GM21723 (cell line): ENCODE data around the gene NLRP8.
"Not testable (repeated sequence)": the region's sequence is repeated elsewhere in the genome, so short reads cannot be mapped to it uniquely, and the experiment has no call there.

ENCODE experiments used
- ATAC-seq: cut with Tn5 transposase; IDR thresholded peaks from one replicate; pipeline ENCODE4 v1.9.1; 2021; ENCODE audit warnings: mild to moderate bottlenecking, moderate library complexity; ENCODE audit not compliant: unreplicated experiment

The NLRP8 gene

DNA sequence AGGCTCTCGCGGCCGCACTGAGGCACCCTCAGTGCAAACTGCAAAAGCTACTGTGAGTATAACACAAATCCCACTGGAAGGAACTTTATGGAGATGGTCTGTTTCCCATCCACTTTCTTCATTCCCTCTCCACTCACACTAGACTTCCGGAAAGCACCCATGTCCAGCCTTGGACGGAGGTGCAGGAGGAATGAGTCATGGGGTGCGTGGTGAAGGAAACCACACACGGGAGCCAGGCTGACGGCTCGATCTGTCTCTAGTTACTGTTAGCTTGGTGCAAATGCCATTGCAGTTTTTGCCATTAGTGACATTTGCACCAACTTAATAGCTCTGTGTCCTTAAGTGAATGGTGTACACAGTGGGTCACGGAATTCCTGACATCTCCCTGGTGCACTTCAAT lies 14.6 kb downstream of the NLRP8 start:
- ATAC-seq: no peak

- no peak for ATAC-seq
Observed at GRCh38 chr19:55973982-55974381, 26.4 kb downstream of the NLRP8 start.

- ATAC-seq: no peak
Observed at GRCh38 chr19:55980415-55980814, 32.8 kb downstream of the NLRP8 start.

DNA sequence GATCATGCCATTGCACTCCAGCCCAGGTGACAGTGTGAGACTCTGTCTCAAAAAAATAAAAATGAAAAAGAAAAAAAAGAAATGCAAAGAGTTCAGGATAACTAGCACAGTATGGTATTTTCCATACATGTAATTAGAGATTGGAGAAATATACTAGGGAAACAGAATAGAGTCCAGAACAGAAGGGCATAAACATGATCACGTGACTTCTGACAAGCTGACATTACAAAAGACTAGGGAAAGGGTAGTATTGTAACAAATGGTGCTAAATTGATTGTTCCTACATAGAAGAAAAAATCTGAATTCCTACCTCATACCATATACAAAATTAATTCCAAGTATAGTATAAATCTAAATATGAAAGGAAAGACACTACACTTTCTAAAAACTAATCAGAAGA lies 37.6 kb downstream of the NLRP8 start:
- no peak for ATAC-seq

- ATAC-seq: no peak
Observed at GRCh38 chr19:55986487-55986886, 38.9 kb downstream of the NLRP8 start, which contains the start of gene NLRP5. TSS of gene NLRP5 (plus strand) at chr19:55986775.

DNA sequence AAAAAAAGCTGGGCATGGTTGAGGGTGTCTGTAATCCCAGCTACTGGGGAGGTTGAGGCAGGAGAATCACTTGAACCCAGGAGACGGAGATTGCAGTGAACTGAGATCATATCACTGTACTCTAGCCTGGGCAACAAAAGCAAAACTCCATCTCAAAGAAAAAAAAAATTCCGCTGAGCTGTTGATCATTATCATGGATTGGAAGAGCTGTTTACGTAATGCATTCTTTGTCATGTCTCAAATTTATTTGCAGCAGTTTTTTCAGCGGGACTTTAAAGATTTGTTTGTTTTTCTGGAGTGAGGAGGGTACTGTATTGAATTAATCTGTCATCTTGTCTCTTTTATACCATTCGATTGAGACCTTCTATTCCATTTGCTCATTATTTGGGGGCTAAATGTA lies 43.2 kb downstream of the NLRP8 start:
- no peak for ATAC-seq

DNA sequence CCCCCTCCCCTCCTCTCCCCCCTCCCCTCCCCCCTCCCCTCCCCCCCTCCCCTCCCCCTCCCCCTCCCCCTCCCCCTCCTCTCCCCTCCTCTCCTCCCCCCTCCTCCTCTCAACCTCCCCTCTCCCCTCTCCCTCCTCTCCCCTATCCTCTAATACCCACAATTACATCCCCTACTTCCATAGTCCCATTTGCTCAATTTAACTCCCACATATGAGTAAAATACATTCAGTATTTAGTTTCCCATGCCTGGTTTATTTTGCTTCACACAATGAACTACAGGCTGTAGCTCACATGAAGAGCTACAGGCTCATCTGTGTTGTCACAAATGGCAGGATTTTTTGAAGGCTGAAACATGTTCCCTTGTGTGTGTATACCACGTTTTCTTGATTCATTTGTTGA lies 45.9 kb downstream of the NLRP8 start:
- ATAC-seq: no peak

DNA sequence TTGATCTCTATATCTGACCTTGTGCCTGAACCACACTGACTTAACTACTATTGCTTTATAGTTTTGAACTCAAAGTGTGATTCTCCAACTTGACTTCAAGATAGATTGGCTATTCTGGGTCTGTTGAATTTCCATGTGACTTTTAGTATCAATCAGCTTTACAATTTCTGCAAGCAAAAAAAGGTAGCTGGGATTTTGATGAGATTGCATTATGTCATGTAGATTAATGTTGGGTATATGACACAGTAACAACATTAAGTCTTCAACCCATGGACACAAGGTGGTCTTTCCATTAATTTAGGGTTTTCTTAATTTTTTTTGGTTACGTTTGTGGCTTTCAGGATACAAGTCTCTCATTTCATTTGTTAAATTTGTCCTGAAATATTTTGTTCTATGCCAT lies 67.1 kb downstream of the NLRP8 start:
- ATAC-seq: no peak

DNA sequence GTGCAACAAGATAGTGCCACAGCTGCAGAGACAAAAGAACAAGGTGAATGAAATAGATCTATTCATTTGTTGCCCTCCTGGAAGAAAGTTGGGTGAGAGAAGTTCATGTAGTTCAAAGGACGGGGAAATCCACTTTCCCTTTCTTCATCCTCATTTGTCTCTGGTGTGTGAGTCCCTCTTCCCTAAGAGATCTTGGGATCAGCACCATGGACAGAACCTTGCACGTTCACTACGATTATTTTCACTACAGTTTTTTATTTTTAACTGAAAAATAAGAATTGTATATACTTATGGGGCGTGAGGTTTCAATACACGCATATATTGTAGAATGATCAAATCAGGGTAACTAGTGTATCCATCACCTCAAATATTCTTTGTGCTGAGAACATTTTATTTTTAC lies 68.1 kb downstream of the NLRP8 start:
- no peak for ATAC-seq

DNA sequence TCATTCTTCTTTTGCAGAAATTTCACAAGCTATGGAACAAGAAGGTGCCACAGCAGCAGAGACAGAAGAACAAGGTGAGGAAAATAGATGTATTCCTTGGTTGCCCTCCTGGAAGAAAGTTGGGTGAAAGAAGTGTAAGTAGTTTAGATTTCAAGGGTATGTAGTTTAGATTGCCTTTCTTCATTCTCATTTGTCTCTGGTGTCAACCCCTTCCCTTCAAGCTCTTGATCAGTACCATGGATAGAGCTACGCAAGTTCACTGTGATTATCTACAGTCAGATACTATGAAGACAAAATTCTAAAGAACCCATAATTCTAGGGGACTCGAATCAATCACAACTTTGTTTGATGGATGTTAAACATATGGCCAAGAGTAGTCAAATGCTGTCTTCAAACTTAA lies 71.7 kb downstream of the NLRP8 start:
- not testable (repeated sequence) for ATAC-seq

- ATAC-seq: not testable (repeated sequence)
Observed at GRCh38 chr19:56020355-56020975, 72.8 kb downstream of the NLRP8 start.

- no peak for ATAC-seq
Observed at GRCh38 chr19:56026769-56027168, 79.1 kb downstream of the NLRP8 start.
